ENCODE results near the gene FCGR3A.

The FCGR3A gene

DNA sequence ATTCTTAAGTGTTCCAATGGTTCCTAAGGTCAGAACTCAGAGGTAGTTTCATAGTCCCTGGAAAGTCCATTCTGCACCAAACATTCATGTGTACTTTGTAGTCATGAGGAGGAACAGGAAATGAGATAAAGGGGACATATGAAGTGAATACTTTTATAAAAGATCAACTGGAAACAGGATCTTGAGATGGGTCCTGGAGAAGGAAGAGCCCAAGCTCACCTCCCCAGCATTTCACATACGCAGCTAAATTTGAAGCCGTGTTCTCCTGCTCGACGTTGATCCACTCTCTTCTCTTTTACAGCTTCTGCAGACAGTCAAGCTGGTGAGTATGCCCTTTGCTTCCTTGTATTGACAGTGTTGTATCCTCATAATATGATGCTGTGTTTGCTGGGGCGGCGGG, 43.9 kb downstream of the FCGR3A start:
- DNase-seq (ENCODE audit: extremely low read depth in 1 of 2, low read depth in 1 of 2), result no peak

DNA sequence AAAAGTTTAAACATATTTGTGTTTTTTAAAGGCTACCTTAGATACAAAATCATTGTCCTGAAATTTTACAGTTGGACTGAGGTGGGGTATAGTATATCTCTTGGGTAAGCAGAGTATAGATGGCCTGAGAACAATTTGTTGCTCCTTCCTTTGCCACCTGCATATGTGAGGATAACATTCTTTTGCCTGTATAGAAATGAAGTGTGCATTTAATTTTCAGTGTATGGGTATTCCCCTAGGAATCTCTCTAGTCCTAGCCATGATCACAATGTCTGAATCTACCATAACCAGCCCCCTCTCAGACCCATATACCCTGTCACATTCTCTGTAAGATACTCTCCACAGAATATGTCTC, 46.2 kb downstream of the FCGR3A start:
- DNase-seq (ENCODE audit: extremely low read depth in 1 of 2, low read depth in 1 of 2), result no peak

DNA sequence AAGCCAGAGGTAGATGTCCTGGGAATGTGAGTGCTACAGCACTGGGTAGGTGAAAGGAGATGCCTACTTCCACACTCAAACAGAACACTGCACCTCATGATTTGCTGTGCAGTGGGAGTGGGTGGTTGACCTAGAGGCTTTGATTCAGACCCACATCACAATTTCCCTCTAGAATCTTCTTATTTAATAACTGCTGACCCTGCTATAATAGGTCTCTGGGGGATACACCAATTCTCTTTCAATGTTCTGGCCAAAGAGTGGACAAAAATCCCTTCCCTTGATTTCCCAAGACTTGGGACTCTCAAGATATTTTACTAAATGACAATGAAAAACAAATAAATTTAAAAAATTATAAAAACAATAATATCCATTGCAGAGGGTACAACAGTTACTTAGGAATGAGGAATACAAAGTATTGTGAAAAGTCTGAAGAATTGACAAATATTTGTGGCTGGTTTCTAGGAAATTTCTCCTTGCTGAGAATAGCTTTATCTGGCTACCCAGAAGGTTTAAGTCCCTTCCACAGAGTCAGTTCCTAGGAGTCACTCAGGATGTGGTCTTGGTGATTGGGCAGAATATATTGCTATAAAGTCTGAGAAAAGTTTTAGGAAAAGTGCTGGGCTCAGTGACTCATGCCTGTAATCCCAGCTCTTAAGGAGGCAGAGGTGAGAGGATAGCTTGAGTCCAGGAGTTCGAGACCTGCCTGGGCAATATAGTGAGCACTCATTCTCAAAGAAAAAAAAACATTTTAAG, 46.8 kb downstream of the FCGR3A start:
- no peak for DNase-seq (ENCODE audit: extremely low read depth in 1 of 2, low read depth in 1 of 2)

DNA sequence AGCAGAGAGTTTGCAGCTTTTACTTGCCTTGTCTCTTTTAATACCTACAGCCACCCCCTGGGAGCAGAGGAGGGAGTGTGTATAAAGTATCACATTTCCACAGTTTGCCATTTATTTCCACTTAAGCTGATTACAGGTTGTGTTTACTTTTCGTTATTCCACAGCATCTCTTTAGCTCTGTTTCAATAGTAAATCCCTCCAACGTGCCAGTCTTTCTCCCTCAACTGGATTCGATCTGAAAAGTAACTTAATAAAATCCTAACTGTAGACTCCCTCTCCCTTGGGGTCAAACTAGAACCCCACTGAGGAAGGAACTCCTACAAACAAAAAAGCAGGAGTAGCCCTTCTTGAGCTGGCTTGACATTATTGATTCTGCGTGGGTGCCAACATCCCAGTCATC, 47.4 kb downstream of the FCGR3A start:
- DNase-seq (ENCODE audit: extremely low read depth in 1 of 2, low read depth in 1 of 2), result no peak

DNA sequence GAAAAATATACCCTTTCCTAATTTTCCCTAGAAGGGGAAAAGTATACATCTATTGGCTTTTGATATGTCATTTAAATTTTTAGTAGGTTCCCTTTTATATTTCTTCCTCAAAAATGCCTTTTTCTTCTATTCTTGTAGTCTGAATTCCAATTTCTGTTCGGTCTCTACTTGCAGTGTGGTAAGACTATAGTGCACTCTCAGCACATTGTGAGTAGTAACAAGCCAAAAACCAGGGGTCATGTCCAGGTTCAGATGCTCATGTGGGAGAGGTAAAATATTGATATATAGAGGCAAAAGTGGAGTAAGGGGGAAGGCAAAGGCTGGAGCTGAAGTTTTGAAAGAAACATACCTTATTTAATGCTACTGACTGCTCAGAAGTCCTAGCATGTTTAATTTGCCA, 48.4 kb downstream of the FCGR3A start:
- no peak for DNase-seq (ENCODE audit: extremely low read depth in 1 of 2, low read depth in 1 of 2)

DNA sequence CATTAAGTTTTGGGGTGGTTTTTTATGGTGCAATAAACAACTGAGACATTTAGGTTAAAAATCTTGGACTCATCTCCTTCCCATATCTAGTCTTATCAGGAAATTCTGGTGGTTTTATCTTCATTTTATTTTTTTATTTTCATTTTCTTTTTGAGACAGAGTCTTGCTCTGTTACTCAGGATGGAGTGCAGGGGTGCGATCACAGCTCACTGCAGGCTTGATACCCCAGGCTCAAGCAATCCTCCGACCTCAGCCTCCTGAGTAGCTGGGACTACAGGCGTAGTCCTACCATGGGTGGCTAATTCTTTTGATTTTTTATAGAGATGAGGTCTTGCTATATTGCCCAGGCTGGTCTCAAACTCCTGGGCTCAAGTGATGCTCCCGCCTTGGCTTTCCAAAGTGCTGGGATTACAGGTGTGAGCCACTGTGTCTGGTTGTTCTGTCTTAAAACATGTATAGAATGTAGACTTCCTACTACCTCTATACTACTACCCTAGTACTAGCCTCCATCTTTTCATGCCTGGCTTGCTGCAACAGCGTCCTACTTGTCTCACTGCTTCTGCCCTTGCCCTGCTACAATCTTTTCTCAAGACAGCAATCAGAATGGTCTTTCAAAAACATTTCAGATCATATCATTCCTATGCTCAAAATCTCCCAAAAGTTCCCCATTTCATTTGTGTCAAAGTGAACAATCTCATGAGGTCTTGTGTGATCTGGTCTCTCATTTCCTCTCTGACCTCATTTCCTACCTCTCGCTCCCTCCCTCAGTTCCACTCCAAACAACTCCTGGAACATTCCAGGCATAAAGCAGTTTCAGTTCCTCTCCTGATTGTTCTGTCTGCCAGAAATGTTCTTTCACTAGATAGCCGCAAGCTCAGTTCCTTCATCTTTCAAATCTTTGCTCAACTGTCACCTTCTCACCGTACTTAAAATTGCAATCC, 50.2 kb downstream of the FCGR3A start:
- no peak for DNase-seq (ENCODE audit: extremely low read depth in 1 of 2, low read depth in 1 of 2)

DNA sequence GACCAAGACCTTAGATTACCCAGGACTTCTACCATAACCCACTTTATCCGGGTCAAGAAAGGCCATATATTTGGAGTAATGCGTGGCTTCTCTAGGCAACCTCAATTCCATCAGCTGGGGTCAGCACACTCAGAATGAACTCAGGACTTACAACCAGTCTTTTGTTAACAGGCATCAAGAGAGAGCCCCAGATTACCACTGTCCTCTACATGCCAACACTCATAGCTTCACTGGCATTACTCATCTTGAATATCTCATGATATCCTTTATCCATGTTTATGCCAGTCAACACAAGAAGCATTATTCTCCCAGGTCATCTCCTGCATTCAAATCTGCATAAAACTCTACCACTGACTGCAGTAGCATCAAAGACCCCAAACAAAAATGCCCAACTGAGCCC, 51.0 kb downstream of the FCGR3A start:
- DNase-seq (ENCODE audit: extremely low read depth in 1 of 2, low read depth in 1 of 2), result no peak

DNA sequence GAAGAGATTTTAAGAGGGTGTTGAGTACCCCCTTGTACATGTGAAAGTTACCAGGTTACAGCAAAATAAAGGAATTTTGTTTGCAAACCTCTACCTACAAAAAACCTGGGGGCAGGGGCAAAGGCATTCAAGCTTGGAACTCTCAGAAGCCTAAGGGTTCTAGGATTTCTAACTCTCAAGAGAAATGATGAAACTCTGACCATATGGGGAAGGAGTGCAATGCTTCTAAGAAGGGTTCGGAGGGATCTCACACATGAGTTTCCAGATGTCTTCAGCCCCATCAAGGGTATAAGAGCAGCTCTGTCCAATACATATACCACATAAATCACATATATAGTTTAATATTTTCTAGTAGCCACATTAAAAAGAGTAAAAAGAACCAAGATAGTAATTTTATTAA, 51.7 kb downstream of the FCGR3A start:
- no peak for DNase-seq (ENCODE audit: extremely low read depth in 1 of 2, low read depth in 1 of 2)

DNA sequence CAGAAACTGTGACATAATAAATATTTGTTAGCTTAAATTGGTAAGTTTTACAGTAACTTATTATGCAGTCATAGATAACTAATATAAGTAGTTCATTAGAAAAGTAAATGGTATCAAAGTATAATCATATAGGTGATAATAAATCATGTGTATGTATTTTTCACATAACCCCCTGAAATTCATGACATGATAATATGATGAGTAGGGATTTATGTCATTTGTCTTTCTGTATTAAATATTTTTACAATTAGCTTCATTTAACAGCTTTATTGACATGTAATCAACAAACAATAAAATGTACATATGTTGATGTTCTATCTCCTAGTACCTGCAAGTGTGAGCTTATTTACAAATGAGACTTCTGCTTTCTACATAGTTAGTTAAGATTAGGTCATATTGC, 54.1 kb downstream of the FCGR3A start:
- DNase-seq (ENCODE audit: extremely low read depth in 1 of 2, low read depth in 1 of 2), result no peak

DNA sequence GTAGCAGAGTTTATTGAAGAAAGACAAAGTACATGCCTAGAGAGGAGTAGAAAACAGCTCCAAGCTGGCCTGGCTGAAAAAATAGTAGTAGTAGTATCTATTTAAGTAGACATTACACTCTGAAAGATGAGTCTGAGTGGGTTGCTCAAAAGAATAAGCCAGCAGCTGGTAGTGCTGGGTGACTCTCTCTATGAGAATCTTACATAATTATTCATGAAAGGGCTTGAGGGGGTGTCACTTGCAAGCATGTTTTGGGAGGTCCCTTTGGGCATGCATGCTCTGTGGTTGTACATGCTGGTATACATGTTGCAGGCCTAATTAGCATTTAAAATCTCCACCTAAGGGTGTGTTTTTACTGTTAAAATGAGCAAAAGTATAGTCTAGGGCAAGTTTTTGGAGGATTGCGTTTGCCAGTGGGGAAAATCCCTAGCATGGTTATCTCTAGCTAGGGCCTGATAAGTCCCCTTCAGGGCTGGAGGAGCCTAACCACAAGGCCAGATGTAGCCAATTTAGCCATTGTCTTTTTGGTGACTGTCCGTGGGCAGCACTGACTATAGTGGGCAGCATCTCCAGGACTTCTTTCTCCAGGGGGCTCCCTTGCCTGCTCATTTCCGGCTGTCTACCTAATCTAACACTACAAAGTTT, 55.4 kb downstream of the FCGR3A start:
- no peak for DNase-seq (ENCODE audit: extremely low read depth in 1 of 2, low read depth in 1 of 2)

DNA sequence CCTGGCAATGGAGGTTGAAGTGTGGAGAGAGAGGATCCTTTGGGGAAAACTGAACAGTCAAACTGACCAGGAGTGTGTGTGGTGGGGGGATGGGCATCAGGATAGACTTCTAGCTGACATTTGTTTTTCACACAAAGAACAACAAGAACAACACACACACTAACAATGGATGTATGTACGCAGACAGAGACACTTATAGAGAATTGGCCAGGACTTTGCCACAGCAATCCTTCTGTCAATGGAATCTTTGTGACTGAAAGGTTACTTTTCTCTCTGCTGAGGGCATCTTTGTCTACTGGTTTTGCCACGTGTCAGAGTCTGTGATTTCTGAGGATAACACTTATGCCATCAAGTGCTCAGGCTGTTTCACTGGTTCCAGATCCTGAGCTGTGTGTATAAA, 56.8 kb downstream of the FCGR3A start:
- no peak for DNase-seq (ENCODE audit: extremely low read depth in 1 of 2, low read depth in 1 of 2)
